T-helper 1 cell treated with Interleukin-12 subunit alpha and Interleukin-12 subunit beta and Interleukin-4 antibody, amounts not matched to agents 30 ng/mL and 1 ng/mL, for 36 hours (primary cell): ENCODE data around the gene MAML3. TPM values are rescaled to one million over a fixed set of nuclear protein-coding genes. Genes with fewer than 3 reads are reported as not detected.

ENCODE experiments used
- intact Hi-C: fragments of 100-400 bp; cut with micrococcal nuclease; formaldehyde crosslinking; loops from one replicate; pipeline ENCODE4 v1.15.1; 2024
- total RNA-seq: library from RNA; stranded (reverse); gene quantifications from 2 replicates; pipeline ENCODE4 v1.2.3, GENCODE V29; 2022

The MAML3 gene
- total RNA-seq, 1 donor from 2014 or later: 0.83 TPM

GRCh38 chr4:140130677-140131076, 23.3 kb downstream of the MAML3 start:
- intact Hi-C loops: no loop called here

- intact Hi-C loops: no loop called here
These were observed 26.6 kb downstream of the MAML3 start for GRCh38 chr4:140127422-140127821.

GRCh38 chr4:140126261-140126660, 27.7 kb downstream of the MAML3 start:
- intact Hi-C loops: no loop called here

GRCh38 chr4:140125374-140125773, 28.6 kb downstream of the MAML3 start:
- intact Hi-C loops: no loop called here

- intact Hi-C loops: loop anchor here (1.0 kb wide), 2 partner anchors 26 to 30 kb away; partner anchors contain the start of gene MAML3
These were observed 30.2 kb downstream of the MAML3 start for GRCh38 chr4:140123666-140124377.

- intact Hi-C loops: loop anchor here (1.0 kb wide), 2 partner anchors 27 to 31 kb away; partner anchors contain the start of gene MAML3
These were observed 31.1 kb downstream of the MAML3 start for GRCh38 chr4:140122891-140123290.

- intact Hi-C loops: no loop called here
These were observed 32.3 kb downstream of the MAML3 start for GRCh38 chr4:140121646-140122045.

GRCh38 chr4:140118931-140119640, 34.9 kb downstream of the MAML3 start:
- intact Hi-C loops: no loop called here

GRCh38 chr4:140117947-140118346, 36.0 kb downstream of the MAML3 start:
- intact Hi-C loops: loop anchor here (2.0 kb wide), 2 partner anchors 15 to 47 kb away; no protein-coding TSS in a partner anchor

- intact Hi-C loops: loop anchor here (1.0 to 2.0 kb wide), 3 partner anchors 8 to 46 kb away; no protein-coding TSS in a partner anchor
These were observed 37.4 kb downstream of the MAML3 start for GRCh38 chr4:140116442-140117104.

- intact Hi-C loops: no loop called here
These were observed 38.8 kb downstream of the MAML3 start for GRCh38 chr4:140115140-140115539.

GRCh38 chr4:140113653-140114052, 40.3 kb downstream of the MAML3 start:
- intact Hi-C loops: no loop called here

GRCh38 chr4:140112576-140112975, 41.4 kb downstream of the MAML3 start:
- intact Hi-C loops: no loop called here

- intact Hi-C loops: no loop called here
These were observed 42.7 kb downstream of the MAML3 start for GRCh38 chr4:140111256-140111655.

GRCh38 chr4:140110542-140111215, 43.3 kb downstream of the MAML3 start:
- intact Hi-C loops: no loop called here

- intact Hi-C loops: no loop called here
These were observed 44.2 kb downstream of the MAML3 start for GRCh38 chr4:140109737-140110136.

GRCh38 chr4:140109292-140109691, 44.7 kb downstream of the MAML3 start:
- intact Hi-C loops: no loop called here

GRCh38 chr4:140108713-140109230, 45.2 kb downstream of the MAML3 start:
- intact Hi-C loops: loop anchor here (1.0 kb wide), 1 partner anchor 8 kb away; no protein-coding TSS in a partner anchor

- intact Hi-C loops: loop anchor here (1.0 kb wide), 1 partner anchor 8 kb away; no protein-coding TSS in a partner anchor
These were observed 45.7 kb downstream of the MAML3 start for GRCh38 chr4:140108243-140108642.

- intact Hi-C loops: no loop called here
These were observed 47.6 kb downstream of the MAML3 start for GRCh38 chr4:140106289-140106844.

- intact Hi-C loops: no loop called here
These were observed 48.5 kb downstream of the MAML3 start for GRCh38 chr4:140105436-140105835.
